ENCODE results near the gene TJP3.

The TJP3 gene

GRCh38 chr19:3672993-3673392 is 35.2 kb upstream of the TJP3 start:
- H3K36me3 ChIP-seq (ENCODE audit: control insufficient read depth, insufficient read depth, low read length) = no peaks in the 10 kb centered on the region
- no peak overlapping the region for H3K4me3 ChIP-seq (ENCODE audit: low read depth, low read length)
- H3K4me1 ChIP-seq = no peaks in the 10 kb centered on the region
- TF ChIP-seq, protein P1, sequence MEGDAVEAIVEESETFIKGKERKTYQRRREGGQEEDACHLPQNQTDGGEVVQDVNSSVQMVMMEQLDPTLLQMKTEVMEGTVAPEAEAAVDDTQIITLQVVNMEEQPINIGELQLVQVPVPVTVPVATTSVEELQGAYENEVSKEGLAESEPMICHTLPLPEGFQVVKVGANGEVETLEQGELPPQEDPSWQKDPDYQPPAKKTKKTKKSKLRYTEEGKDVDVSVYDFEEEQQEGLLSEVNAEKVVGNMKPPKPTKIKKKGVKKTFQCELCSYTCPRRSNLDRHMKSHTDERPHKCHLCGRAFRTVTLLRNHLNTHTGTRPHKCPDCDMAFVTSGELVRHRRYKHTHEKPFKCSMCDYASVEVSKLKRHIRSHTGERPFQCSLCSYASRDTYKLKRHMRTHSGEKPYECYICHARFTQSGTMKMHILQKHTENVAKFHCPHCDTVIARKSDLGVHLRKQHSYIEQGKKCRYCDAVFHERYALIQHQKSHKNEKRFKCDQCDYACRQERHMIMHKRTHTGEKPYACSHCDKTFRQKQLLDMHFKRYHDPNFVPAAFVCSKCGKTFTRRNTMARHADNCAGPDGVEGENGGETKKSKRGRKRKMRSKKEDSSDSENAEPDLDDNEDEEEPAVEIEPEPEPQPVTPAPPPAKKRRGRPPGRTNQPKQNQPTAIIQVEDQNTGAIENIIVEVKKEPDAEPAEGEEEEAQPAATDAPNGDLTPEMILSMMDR (IDR thresholded peaks at IDR 0.05) = no peak
- H3K27ac ChIP-seq = no peak overlapping the region
- no peak overlapping the region for H3K9ac ChIP-seq
- H3K79me2 ChIP-seq = peaks cover 25% of the 10 kb centered on the region
- H3K9me3 ChIP-seq (ENCODE audit: control insufficient read depth, low read length) = no peaks in the 10 kb centered on the region
- H2AFZ ChIP-seq = no peak overlapping the region
- H3K27me3 ChIP-seq (ENCODE audit: control insufficient read depth, insufficient read depth, low read length) = no peaks in the 10 kb centered on the region
- no peak overlapping the region for H3K4me2 ChIP-seq (ENCODE audit: low read length)

DNA sequence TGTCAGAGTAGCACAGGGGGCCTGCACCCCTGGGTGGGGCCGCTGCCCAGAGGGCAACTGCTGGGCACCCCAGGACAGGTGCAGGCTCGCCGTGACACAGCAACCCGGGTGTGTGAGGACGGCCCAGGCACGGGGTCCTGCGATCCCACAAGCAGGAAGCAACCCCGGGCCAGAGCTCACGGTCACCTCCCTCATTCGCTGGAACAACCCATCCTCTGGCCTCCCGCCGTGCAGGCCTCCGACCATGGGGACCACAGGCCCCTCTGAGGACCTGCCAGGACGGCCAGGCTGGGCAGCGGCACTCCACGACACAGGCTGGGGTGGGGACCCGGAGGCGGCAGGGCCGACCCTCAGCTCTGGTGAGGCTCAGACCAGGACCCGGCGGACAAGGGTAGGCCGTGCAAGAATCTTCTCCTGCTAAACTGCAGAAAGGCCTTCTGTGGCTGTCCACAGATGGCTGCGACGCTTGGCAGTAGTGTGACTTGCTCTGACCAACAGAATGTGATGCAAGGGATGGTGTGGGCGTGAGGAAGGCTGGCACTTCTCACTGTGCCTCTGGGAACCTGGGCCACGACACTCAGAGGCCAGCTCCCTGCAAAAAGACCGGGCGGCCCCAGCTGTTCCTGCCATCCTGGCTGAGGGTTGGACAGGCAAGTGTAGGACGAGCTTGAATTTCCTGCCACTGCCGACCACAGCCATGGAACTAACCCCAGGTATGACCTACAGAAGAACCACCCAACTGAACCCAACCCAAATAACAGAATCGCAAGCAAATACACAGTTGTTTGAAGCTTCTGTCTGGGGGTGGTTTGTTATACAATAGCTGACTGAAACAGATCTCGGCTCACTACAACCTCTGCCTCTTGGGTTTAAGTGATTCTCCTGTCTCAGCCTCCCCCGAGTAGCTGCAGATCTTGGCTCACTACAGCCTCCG is 34.4 kb upstream of the TJP3 start:
- Histone ChIP-seq H2AFZ (no peak overlapping the region), H3K27me3 (ENCODE audit: control insufficient read depth, insufficient read depth, low read length) (no peaks in the 10 kb centered on the region), H3K4me1 (no peaks in the 10 kb centered on the region), H3K36me3 (ENCODE audit: control insufficient read depth, insufficient read depth, low read length) (no peaks in the 10 kb centered on the region), H3K27ac (no peak overlapping the region), H3K4me2 (ENCODE audit: low read length) (no peak overlapping the region), H3K9ac (no peak overlapping the region), H3K9me3 (ENCODE audit: control insufficient read depth, low read length) (no peaks in the 10 kb centered on the region), H3K4me3 (ENCODE audit: low read depth, low read length) (no peak overlapping the region), H3K79me2 (peaks cover 31% of the 10 kb centered on the region)
- TF ChIP-seq, protein P1 (IDR thresholded peaks at IDR 0.05) = no peak

DNA sequence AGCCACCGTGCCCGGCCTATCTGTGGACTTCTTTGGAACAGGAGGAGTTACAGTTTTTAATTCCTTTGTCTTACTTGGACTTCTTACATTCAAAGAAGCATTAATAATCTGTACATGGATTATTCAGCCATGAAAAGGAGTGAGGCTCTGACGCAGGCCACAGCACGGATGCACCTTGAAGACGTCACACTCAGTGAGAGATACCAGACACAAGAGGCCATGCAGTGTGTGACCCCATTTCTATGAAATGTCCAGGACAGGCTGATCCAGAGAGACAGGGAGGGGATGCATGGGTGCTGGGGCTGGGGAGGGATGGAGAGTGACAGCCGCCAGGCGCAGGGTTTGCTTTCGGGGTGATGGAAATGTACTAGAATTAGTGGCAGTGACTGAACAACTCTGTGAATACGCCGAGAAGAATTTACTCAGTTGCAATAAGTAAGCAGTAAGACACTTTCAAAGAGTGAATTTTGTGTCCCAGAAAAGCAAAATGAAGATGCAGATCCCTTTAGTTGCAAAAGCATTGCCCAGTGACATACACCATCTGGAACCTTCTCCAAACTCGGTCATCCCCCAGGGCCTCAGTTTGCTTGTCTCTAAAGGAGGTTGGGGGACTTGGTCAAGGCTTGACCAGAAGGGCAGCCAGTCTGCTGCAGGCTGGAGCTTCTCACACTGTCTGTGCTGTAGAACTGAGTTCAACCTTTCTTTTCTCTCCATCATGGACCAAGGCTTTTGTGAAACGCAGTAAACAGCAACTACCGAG is 33.2 kb upstream of the TJP3 start:
- H3K79me2 ChIP-seq = peaks cover 40% of the 10 kb centered on the region
- H3K9ac ChIP-seq = no peak overlapping the region
- no peaks in the 10 kb centered on the region for H3K4me1 ChIP-seq
- no peaks in the 10 kb centered on the region for H3K27me3 ChIP-seq (ENCODE audit: control insufficient read depth, insufficient read depth, low read length)
- TF ChIP-seq, protein P1 (IDR thresholded peaks at IDR 0.05) = no peak
- H3K36me3 ChIP-seq (ENCODE audit: control insufficient read depth, insufficient read depth, low read length) = no peaks in the 10 kb centered on the region
- H3K9me3 ChIP-seq (ENCODE audit: control insufficient read depth, low read length) = no peaks in the 10 kb centered on the region
- no peak overlapping the region for H2AFZ ChIP-seq
- H3K4me3 ChIP-seq (ENCODE audit: low read depth, low read length) = no peak overlapping the region
- H3K4me2 ChIP-seq (ENCODE audit: low read length) = no peak overlapping the region
- H3K27ac ChIP-seq = no peak overlapping the region

DNA sequence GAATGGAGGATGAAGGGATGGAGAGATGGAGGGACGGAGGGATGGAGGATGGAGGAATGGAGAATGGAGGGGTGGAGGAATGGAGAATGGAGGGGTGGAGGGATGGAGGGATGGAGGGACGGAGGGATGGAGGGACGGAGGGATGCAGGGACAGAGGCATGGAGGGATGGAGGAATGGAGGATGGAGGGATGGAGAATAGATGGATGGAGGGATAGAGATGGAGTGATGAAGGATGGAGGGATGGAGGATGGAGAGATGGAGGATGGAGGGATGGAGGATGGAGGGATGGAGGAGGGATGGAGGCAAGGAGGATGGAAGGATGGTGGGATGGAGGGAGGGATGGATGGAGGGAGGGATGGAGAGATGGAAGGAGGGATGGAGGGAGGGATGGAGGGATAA is 30.0 kb upstream of the TJP3 start:
- TF ChIP-seq, protein P1 (IDR thresholded peaks at IDR 0.05) = no peak
- Histone ChIP-seq H3K27me3 (ENCODE audit: control insufficient read depth, insufficient read depth, low read length) (no peaks in the 10 kb centered on the region), H3K4me2 (ENCODE audit: low read length) (no peak overlapping the region), H3K36me3 (ENCODE audit: control insufficient read depth, insufficient read depth, low read length) (no peaks in the 10 kb centered on the region), H3K9me3 (ENCODE audit: control insufficient read depth, low read length) (no peaks in the 10 kb centered on the region), H3K9ac (no peak overlapping the region), H3K27ac (no peak overlapping the region), H3K79me2 (peaks cover 66% of the 10 kb centered on the region), H3K4me3 (ENCODE audit: low read depth, low read length) (no peak overlapping the region), H3K4me1 (no peaks in the 10 kb centered on the region), H2AFZ (no peak overlapping the region)
